ENCODE measurements around the gene MBOAT2.
"Not testable (repeated sequence)": the region's sequence is repeated elsewhere in the genome, so short reads cannot be mapped to it uniquely, and the experiment has no call there.

MBOAT2 gene

GRCh38 chr2:8987410-8987809, 16.1 kb downstream of the MBOAT2 start:
- no peak for DNase-seq

DNA sequence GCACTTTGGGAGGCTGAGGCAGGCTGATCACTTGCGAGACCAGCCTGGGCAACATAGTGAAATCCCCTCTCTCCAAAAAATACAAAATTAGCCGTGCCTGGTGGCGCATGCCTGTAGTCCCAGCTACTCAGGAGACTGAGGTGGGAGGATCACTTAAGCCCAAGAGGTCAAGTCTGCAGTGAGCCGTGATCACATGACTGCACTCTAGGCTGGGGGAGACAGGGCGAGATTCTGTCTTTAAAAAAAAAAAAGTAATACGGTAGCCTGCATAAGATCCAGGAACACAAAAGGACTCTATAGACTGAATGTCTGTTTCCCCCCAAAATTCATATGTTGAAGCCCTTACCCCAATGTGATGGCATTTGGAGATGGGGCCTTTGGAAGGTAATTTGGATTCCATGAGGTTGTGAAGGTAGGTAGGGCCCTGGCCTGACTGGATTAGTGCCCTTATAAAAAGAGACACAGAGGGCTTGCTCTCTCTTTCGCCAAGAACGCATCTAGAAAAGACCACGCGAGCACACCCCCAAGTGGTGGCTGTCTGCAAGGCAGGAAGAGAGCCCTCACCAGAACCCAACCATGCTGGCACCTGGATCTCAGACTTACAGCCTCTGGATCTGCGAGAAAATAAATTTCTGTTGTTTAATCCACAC, 17.0 kb downstream of the MBOAT2 start:
- no peak for DNase-seq

DNA sequence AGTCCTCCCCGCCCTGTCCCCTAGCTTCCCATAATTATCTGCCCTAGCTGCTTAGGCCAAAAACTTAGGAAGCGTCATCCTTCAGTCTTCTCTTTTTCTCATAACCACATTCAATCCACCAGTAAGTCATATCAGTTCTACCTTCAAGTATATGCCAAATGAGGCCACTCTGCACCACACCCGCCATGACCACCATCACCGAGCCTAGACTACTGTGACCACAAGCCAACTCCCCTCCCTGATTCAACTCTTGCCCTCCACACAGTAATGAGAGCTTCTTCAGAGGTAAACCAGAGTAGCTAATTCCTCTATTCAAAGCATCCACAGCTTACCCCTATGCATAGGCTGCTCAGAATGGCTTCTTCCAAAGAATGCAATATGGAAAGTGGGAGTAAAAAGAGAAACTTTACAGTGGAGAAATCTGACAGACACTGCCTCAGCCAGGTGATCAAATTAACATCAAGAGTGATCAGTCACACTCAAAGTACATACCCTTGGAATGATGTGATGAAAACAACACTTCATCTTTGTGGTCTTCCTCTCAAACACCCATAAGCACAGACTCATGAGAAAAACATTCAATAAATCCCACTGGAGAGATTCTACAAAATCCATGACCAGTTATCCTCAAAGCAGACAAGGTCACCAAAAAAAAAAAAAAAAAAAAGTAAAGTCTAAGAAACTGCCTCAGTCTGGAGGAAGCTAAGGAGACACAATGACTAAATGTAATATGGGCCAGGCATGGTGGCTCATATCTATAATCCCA, 17.7 kb downstream of the MBOAT2 start:
- DNase-seq = no peak

GRCh38 chr2:8984855-8985254, 18.6 kb downstream of the MBOAT2 start:
- no peak for DNase-seq

- DNase-seq = no peak
These were observed 19.3 kb downstream of the MBOAT2 start for GRCh38 chr2:8984157-8984556.

DNA sequence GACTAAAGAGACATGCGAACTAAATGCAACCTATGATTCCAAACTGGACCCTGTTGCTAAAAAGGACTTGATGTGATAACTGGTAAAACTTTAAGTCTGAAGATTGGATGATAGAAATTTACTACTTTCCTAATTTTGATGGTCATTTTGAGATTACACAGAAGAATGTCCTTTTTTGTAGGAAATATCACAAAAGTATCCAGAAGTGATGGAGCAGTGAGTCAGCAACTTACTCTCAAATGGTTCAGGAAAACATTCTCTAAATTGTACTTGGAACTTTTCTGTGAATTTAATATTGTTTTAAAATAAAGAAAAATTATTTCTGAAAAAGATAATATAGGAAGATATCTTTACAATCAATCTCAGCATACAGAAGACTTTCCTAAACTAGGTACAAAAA, 19.9 kb downstream of the MBOAT2 start:
- no peak for DNase-seq

DNA sequence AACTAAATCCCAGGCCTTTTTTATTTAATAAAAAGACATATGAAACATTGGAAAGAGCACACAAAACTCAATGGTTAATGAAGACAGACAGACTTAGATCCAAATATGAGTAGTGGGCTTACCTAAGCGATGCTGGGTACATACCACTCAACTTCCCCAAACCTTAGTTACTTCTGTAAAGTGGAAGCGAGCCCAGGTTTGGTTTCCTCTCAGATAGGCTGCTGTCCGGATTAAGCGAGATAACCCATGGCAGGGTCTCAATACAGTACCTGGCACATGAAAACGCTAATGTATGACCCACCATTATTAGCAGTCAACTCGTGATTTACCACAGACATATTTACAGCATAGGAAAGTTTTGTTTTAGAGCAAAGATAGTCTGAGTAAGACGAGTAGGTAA, 21.6 kb downstream of the MBOAT2 start:
- DNase-seq = no peak

DNA sequence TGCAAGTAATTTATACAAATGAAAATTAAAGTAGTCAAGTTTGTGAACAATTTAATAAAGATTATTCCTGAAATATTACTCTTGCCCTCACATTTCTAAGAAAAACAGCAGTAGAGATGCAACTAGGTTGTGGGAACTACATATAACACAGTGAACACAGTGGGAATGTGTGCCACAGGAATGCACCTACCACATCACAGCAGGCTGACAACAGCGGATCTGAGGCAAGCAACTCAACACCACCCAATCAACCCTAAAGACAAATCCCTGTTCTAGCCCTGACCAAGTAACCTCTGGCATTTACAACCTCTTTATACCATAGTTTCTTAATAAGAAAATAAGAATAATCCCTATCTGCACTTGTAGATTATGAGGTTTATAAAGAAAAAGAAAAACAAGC, 23.4 kb downstream of the MBOAT2 start:
- DNase-seq = no peak

DNA sequence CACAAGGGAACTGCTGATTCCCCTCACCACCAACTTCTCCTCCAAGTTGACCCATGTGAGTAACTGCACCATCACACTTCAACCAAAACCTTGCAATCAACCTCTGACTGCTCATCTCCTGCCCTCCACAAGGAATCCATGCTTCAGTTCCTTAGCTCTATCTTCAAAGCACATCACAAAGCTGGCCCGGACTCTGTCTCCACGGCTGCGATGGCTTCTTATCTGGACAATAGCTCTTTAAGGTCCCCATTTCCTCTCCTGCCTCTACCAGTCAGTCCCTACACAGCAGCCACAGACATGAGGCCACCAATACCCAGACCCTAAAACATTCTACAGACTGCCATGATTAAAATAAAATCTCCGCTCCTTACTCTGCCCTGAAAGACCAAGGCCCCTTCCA, 25.7 kb downstream of the MBOAT2 start:
- DNase-seq = no peak

DNA sequence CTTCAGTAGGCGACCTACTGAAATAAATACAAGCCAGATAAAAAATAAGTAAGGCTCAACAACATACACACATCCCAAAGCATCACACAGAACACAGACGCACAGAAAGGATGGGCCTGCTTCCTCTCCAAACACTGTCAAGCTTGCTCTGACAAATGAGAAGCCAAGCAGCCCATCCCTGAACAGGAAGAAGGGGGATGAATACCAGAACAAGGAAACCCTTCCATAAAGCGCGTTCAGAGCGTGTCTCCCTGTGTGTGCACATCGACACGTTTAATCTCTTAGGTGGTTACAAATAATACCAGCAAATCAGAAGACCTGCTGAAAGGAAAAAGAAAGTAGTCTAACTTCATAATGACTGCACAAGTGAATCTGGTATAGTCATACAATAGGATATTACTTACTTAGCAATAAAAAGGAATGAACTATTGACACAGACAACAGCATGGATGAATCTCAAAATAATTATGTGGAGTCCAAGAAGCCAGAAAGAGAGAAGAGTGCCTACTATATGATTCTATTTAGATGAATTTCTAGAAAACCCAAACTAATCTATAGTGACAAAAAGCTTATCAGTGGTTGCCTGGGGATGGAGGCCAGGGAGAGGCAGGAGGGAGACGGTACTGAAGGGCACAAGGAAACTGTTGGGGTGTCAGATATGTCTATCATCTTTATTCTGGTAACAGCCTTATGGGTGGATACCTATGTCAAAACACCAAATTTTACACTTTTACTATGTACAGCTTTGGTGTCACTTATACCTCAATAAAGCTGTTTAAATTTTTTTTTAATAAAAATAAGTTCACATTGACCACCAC, 26.8 kb downstream of the MBOAT2 start:
- DNase-seq = no peak

DNA sequence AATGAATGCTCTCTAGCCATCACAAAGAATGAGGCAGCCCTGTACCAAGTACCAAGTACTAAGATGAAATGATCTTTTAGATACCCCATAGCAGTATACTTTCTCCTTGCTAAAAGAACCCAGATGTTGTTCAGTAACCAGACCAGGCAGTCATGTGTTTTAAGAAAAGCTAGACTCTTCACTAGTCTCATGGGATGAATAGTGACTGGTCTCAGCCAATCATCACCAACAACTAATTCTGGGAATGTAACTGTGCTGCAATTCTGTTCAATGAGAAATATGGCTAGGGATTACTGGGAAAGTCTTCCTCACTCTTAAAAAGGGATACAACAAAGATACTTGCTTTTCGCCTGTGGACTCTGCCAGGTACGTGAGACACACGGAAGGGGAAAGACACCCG, 29.5 kb downstream of the MBOAT2 start:
- no peak for DNase-seq

- not testable (repeated sequence) for DNase-seq
These were observed 30.5 kb downstream of the MBOAT2 start for GRCh38 chr2:8973017-8973416.

DNA sequence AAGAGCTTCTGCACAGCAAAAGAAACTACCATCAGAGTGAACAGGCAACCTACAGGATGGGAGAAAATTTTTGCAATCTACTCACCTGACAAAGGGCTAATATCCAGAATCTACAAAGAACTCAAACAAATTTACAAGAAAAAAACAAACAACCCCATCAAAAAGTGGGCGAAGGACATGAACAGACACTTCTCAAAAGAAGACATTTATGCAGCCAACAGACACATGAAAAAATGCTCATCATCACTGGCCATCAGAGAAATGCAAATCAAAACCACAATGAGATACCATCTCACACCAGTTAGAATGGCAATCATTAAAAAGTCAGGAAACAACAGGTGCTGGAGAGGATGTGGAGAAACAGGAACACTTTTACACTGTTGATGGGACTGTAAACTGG, 30.9 kb downstream of the MBOAT2 start:
- DNase-seq = not testable (repeated sequence)

- DNase-seq = not testable (repeated sequence)
These were observed 34.1 kb downstream of the MBOAT2 start for GRCh38 chr2:8969348-8969747.

DNA sequence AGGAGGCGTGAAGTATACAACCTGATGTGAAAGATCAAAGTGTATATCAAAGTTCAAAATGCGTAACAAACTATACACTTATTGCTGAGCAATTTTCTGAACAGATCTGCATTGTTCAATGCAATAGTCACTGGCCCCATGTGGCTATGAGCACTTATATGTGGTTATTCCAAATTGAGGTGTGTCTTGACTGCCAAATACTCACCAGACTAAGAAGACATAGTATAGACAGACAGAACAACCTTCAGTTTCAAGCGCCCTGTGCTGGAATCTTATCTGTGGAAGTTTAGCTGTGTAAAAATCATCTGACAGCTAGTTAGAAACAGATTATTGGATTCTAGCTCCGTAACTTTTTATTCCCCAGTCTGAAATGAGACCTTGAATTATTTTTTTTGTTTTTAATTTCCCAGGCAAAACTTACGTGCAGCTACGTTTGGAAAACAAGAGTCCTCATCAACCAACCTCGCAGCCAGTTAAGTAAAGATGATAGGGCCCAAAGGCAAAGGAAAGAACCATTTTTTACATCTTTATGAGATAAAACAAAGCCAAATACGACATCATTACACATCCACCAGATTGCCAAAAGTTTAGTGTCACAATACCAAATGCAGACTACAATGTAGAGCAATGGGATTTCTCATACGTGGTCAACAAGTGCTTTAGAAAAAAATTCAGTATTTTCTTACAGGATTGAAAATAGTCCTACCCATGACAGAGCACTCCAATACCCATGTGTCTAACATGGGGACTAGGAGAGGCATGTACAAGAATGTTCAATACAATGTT, 37.2 kb downstream of the MBOAT2 start:
- no peak for DNase-seq

- DNase-seq = no peak
These were observed 38.1 kb downstream of the MBOAT2 start for GRCh38 chr2:8965216-8965969.

DNA sequence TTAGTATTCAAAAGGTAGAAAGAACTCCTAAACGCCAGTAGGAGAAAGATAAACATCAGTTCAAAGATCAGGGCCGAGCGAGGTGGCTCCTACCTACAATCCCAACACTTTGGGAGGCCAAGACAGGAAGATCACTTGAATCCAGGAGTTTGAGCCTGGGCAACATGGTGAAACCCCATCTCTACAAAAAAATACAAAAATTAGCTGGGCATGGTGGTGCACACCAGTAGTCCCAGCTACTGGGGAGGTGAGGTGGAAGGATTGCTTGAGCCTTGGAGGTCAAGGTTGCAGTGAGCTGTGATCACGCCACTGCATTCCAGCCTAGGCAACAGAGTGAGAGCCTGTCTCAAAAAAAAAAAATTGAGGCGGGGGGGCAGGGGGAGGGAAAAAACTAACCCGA, 40.6 kb downstream of the MBOAT2 start:
- no peak for DNase-seq

- DNase-seq = no peak
These were observed 45.9 kb downstream of the MBOAT2 start for GRCh38 chr2:8957628-8958027.

- DNase-seq = no peak
These were observed 46.7 kb downstream of the MBOAT2 start for GRCh38 chr2:8956774-8957173.

GRCh38 chr2:8954990-8955389, 48.5 kb downstream of the MBOAT2 start:
- DNase-seq = no peak

DNA sequence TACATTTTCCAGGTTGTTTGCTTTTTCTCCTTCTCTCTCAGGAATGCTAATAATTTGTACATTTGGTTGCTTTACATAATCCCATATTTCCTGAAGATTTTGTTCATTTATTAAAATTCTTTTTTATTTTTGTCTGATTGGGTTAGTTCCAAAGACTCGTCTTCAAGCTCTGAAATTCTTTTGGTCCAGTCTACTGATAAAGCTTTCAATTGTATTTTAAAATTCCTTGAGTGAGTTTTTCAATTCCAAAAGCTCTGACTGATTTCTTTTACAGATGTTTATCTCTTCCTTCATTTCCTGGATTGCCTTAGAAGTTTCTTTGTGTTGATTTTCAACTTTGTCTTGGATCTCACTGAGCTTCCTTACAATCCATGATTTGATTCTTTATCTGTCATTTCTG, 50.0 kb downstream of the MBOAT2 start:
- no peak for DNase-seq

- no peak for DNase-seq
These were observed 63.9 kb downstream of the MBOAT2 start for GRCh38 chr2:8939486-8940114.

Measured in NCI-H446 (cell line).